A549 (cell line): Measurements from ENCODE around the gene EXOC6. TPM values are rescaled to one million over a fixed set of nuclear protein-coding genes. Genes with fewer than 3 reads are reported as not detected.

Experiments used
- CBX2 ChIP-seq: fragments of 200-600 bp; sonication (generic); IDR thresholded peaks from 2 replicates; pipeline ENCODE4 v1.6.1; 2016; ENCODE audit warnings: low read depth, mild to moderate bottlenecking, borderline replicate concordance
- CEBPB ChIP-seq, 2 experiments: fragments of >200 bp in 1 of 2; sonication (Bioruptor Twin) in 1 of 2; formaldehyde crosslinking in 1 of 2; IDR thresholded peaks; 2 replicates each; pipeline ENCODE4 v1.6.1; 2012 to 2016
- CTCF ChIP-seq: fragments of >200 bp; sonication (Bioruptor Twin); formaldehyde crosslinking; IDR thresholded peaks from 3 replicates; pipeline ENCODE4 v1.5.1; 2016
- EHMT2 ChIP-seq: fragments of 200-600 bp; sonication (generic); IDR thresholded peaks from 2 replicates; pipeline ENCODE4 v1.6.1; 2016; ENCODE audit warnings: antibody characterized with exemption, low read depth, mild to moderate bottlenecking, moderate library complexity
- ESRRA ChIP-seq: fragments of 150-350 bp; IDR thresholded peaks from 2 replicates; pipeline ENCODE4 v1.6.1; 2014; ENCODE audit warnings: mild to moderate bottlenecking, low read length, borderline replicate concordance
- FOSB ChIP-seq: fragments of 250-450 bp; sonication (Bioruptor Pico); IDR thresholded peaks from 2 replicates; pipeline ENCODE4 v1.5.0; 2020; ENCODE audit warnings: mild to moderate bottlenecking, moderate library complexity
- GATA3 ChIP-seq: IDR thresholded peaks from 2 replicates; pipeline ENCODE4 v1.6.1; 2012; ENCODE audit warnings: borderline replicate concordance
- HES2 ChIP-seq: fragments of >200 bp; sonication (Bioruptor Twin); formaldehyde crosslinking; IDR thresholded peaks from 2 replicates; pipeline ENCODE4 v1.6.1; 2016
- JUN ChIP-seq, 2 experiments: fragments of >200 bp; sonication (Bioruptor Twin); formaldehyde crosslinking; IDR thresholded peaks; 2 replicates in 1 of 2; 3 replicates in 1 of 2; pipeline ENCODE4 v1.6.1; 2016 to 2017
- KDM1A ChIP-seq: fragments of 200-600 bp; sonication (generic); IDR thresholded peaks from 2 replicates; pipeline ENCODE4 v1.6.1; 2016; ENCODE audit warnings: low read depth, mild to moderate bottlenecking
- NFE2L2 ChIP-seq: fragments of 150-350 bp; conservative IDR thresholded peaks from 2 replicates; pipeline ENCODE4 v1.6.1; 2014; ENCODE audit warnings: low read length
- POLR2AphosphoS2 ChIP-seq: conservative IDR thresholded peaks from 2 replicates; pipeline ENCODE4 v1.6.1; 2012; ENCODE audit warnings: low read length, improper control_type of control experiment, inconsistent platforms
- RARB ChIP-seq: fragments of 250-450 bp; sonication (Bioruptor Pico); IDR thresholded peaks from 2 replicates; pipeline ENCODE4 v1.8.0; 2021; ENCODE audit warnings: mild to moderate bottlenecking, moderate library complexity
- RCOR1 ChIP-seq: fragments of 150-350 bp; IDR thresholded peaks from 2 replicates; pipeline ENCODE4 v1.6.1; 2014; ENCODE audit warnings: antibody characterized with exemption, low read length, low read depth
- RFX5 ChIP-seq: fragments of 450-650 bp; IDR thresholded peaks from 2 replicates; pipeline ENCODE4 v1.7.1; 2014; ENCODE audit warnings: antibody characterized with exemption, mild to moderate bottlenecking, moderate library complexity
- SMC3 ChIP-seq: fragments of >200 bp; sonication (Bioruptor Twin); formaldehyde crosslinking; IDR thresholded peaks from 3 replicates; pipeline ENCODE4 v1.6.1; 2018; ENCODE audit warnings: inconsistent platforms
- SREBF2 ChIP-seq: fragments of 450-650 bp; IDR thresholded peaks from 2 replicates; pipeline ENCODE4 v1.6.1; 2014; ENCODE audit warnings: mild to moderate bottlenecking, moderate library complexity
- ZNF302 ChIP-seq: fragments of 250-450 bp; sonication (Bioruptor Pico); IDR thresholded peaks from 2 replicates; pipeline ENCODE4 v1.9.0; 2021; ENCODE audit warnings: inconsistent platforms, mild to moderate bottlenecking, moderate library complexity
- polyA plus RNA-seq, 4 experiments: library from polyadenylated mRNA; depleted of rRNA in 3 of 4; stranded (reverse); fragments of >200 nt; fragmentation: RNase III in 1 of 4; extraction: RNeasy Plus Mini Kit Qiagen cat#74134 plus additional on column Dnase treatment in 1 of 4; gene quantifications; 2 replicates in 3 of 4; 3 replicates in 1 of 4; pipeline ENCODE4 v1.2.3, GENCODE V29; 2011 to 2017
- TF ChIP-seq, protein P1 (sequence below): fragments of 150-350 bp; IDR thresholded peaks from 2 replicates; pipeline ENCODE4 v1.6.1; 2014; ENCODE audit warnings: low read depth, mild to moderate bottlenecking, low read length
- TF ChIP-seq, protein P2 (sequence below): IDR thresholded peaks from 2 replicates; pipeline ENCODE4 v1.6.1; 2012; ENCODE audit warnings: low read depth, borderline replicate concordance
- TF ChIP-seq, protein P3 (sequence below): fragments of 250-450 bp; sonication (Bioruptor Pico); IDR thresholded peaks from 2 replicates; pipeline ENCODE4 v1.5.0; 2021; ENCODE audit warnings: mild to moderate bottlenecking, moderate library complexity, borderline replicate concordance
- TF ChIP-seq, protein P4 (sequence below): fragments of 250-450 bp; sonication (Bioruptor Pico); IDR thresholded peaks from 2 replicates; pipeline ENCODE4 v1.5.0; 2020; ENCODE audit warnings: low read depth, mild to moderate bottlenecking, moderate library complexity

EXOC6 gene
- polyA plus RNA-seq, 2 of the 4 experiments (the other 2 are of a cell fraction) = 16.8 to 48.5 TPM

DNA sequence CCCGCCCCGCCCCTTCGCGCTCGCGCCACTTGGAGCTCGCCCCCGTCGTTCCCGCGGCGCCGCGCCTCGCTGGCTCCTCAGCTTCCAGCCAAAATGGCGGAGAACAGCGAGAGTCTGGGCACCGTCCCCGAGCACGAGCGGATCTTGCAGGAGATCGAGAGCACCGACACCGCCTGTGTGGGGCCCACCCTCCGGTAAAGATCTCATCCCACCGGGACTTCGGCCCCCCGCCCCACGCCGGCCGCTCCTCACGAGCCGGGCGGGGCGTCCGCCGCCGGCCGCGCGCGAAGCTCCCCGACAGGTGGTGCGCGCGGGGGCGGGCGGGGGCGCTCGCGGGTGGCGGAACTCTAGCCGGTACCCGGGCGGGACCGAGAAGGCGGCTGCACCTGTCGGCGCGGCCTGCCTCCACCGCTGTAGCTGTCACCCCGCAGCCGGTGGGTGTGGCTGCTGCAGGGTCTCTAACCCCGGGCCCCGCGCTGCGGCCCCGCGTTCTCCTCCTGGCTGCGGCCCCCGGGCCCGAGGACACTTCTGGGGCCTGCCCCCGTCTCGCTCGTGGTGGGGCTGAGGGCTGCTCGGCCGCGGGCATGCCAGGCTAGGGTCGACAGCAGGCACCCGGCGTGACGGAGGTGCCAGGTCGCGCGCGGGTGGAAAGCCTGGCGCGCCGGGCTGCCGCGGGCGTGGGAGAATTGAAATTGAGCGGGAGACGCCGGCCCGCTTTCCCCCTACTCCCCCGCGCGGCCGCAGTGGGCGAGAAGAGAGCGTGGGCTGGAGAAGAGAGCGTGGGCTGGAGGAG is at the start of gene EXOC6 (continued):
- no peak for TF ChIP-seq CEBPB (IDR thresholded peaks at IDR 0.05)
- TF ChIP-seq SMC3 = peak; percentile 42; the same call in 2 of the 3 replicates
- no peak for TF ChIP-seq RFX5
- TF ChIP-seq ESRRA = no peak
- no peak for TF ChIP-seq RARB
- no peak for TF ChIP-seq POLR2AphosphoS2
- TF ChIP-seq ZNF302 (CRISPR knock-in tag) = no peak
- TF ChIP-seq, protein P1, sequence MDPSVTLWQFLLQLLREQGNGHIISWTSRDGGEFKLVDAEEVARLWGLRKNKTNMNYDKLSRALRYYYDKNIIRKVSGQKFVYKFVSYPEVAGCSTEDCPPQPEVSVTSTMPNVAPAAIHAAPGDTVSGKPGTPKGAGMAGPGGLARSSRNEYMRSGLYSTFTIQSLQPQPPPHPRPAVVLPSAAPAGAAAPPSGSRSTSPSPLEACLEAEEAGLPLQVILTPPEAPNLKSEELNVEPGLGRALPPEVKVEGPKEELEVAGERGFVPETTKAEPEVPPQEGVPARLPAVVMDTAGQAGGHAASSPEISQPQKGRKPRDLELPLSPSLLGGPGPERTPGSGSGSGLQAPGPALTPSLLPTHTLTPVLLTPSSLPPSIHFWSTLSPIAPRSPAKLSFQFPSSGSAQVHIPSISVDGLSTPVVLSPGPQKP = no peak
- TF ChIP-seq SREBF2 = no peak
- peak; percentile 49 for TF ChIP-seq CTCF
- TF ChIP-seq, protein P2, sequence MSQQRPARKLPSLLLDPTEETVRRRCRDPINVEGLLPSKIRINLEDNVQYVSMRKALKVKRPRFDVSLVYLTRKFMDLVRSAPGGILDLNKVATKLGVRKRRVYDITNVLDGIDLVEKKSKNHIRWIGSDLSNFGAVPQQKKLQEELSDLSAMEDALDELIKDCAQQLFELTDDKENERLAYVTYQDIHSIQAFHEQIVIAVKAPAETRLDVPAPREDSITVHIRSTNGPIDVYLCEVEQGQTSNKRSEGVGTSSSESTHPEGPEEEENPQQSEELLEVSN = no peak
- TF ChIP-seq RCOR1 = no peak
- TF ChIP-seq FOSB (CRISPR knock-in tag) = no peak
- 0 out of 2 replicates have a peak, but pooled peaks have one; percentile 8 for TF ChIP-seq GATA3
- peak; percentile 58 to 76; a peak in 2 of 5 replicates for TF ChIP-seq JUN (IDR thresholded peaks at IDR 0.05)
- TF ChIP-seq, protein P3, sequence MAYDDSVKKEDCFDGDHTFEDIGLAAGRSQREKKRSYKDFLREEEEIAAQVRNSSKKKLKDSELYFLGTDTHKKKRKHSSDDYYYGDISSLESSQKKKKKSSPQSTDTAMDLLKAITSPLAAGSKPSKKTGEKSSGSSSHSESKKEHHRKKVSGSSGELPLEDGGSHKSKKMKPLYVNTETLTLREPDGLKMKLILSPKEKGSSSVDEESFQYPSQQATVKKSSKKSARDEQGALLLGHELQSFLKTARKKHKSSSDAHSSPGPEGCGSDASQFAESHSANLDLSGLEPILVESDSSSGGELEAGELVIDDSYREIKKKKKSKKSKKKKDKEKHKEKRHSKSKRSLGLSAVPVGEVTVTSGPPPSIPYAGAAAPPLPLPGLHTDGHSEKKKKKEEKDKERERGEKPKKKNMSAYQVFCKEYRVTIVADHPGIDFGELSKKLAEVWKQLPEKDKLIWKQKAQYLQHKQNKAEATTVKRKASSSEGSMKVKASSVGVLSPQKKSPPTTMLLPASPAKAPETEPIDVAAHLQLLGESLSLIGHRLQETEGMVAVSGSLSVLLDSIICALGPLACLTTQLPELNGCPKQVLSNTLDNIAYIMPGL (CRISPR knock-in tag) = no peak
- TF ChIP-seq EHMT2 = no peak
- no peak for TF ChIP-seq HES2
- TF ChIP-seq, protein P4, sequence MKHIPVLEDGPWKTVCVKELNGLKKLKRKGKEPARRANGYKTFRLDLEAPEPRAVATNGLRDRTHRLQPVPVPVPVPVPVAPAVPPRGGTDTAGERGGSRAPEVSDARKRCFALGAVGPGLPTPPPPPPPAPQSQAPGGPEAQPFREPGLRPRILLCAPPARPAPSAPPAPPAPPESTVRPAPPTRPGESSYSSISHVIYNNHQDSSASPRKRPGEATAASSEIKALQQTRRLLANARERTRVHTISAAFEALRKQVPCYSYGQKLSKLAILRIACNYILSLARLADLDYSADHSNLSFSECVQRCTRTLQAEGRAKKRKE (CRISPR knock-in tag) = no peak
- no peak for TF ChIP-seq CBX2
- no peak for TF ChIP-seq KDM1A
- TF ChIP-seq NFE2L2 = no peak
